Activated CD8-positive, alpha-beta memory T cell treated with anti-CD3 and anti-CD28 coated beads for 4 hours (primary cell): Measurements from ENCODE around the gene UCN3.

Source experiments
- DNase-seq, 2 donors: peaks; one replicate each; pipeline ENCODE4 v3.0.0-alpha.2; 2020; ENCODE audit warnings: low read depth in 2 of 2

UCN3 gene, protein sequence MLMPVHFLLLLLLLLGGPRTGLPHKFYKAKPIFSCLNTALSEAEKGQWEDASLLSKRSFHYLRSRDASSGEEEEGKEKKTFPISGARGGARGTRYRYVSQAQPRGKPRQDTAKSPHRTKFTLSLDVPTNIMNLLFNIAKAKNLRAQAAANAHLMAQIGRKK

DNA sequence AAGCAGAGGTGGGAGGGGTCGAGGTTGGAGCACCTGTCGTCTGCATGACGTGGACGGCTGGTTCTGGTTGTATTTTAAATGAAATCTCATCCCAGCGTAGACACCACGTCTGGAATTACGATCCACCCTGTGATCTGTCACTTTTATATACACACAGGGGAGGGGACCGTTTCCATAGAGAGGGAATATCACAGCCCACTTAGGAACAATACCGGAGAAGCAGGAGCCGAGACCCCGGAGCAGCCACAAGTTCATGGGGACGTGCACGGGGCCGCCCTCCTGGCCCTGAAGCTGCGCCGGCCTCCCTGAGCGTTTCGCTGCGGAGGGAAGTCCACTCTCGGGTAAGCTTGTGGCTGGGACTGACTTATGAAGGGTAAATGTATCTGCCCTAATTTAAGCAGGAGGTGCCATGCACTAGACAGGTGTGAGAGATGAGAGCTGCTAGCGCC, at the start of gene UCN3:
Gene UCN3, plus strand, starts transcription at position 77 of the 449 bp plus-strand sequence. CDS start 8,755 bp downstream, outside the sequence.
- no peak for DNase-seq

DNA sequence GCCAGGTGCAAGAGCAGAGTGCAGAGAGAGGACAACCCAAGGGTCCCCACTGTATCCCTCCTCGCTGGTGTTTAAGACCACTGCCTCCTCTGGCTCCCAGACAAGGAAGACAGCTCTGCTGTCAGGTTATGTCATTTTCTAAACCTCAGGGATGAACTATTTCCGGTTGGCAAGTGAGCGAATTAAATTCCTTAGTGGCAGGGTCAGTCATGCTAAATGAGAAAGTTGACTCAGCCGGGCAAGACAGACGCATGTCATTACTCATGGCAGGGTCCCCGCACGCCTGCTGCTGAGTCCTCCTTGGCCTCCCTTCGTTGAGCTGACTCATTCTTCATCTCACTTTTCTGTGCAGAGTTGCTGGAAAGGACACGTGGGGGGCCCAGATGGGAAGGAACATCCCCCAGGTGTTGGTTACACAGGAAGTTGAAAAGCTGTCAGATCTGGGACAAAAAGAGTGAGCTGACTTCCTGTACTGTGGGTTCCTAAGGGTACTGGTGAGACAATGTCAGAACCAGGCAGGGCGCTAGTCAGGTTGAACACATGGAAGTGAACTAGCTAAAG, 47.1 kb upstream of the UCN3 start:
- DNase-seq = peak; percentile 28 to 71

GRCh38 chr10:5318148-5318547, 46.6 kb upstream of the UCN3 start:
- DNase-seq = no peak

- no peak for DNase-seq
Observed at GRCh38 chr10:5319863-5320262, 44.9 kb upstream of the UCN3 start.

- DNase-seq = no peak
Observed at GRCh38 chr10:5321273-5321672, 43.5 kb upstream of the UCN3 start.

DNA sequence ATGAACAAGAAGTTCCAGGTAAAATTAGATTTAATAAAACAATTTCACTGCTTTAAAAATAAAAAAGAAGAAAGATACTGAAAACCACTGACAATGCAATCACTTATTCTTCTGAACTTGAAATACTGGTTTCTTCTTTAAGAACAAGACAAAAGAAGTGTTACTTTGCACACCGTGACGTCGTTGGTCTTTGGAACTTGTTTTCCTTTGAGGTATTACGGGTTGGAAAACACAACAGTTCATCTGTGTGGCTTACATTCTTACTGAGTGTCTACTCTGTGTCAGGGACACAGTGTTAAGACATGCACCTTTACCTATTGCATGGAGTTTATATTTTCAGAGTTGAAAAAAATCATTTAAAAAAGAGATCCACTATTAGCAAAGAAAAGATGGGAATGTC, 41.3 kb upstream of the UCN3 start:
- DNase-seq = no peak

DNA sequence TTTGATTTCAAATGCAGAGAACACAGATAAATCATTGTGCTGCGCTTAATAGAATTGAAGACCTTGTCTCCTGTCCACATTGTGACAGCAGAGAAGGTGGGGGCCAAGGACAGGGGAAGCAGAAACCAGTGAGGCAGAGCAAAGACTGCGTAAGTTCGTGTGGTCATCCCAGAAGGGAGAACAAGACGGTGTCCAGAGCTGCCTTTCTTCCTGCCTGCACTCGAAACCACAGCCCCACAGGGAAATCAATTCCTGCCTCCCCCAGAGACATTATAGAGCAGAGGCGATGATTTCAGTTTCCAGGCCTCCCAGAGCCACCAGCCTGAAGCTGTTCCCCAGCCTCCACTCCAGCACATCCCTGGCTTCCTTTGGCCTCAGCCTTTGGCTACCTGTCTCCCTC, 39.7 kb upstream of the UCN3 start:
- DNase-seq = no peak

- no peak for DNase-seq
Observed at GRCh38 chr10:5334196-5334880, 30.4 kb upstream of the UCN3 start.

GRCh38 chr10:5338010-5338409, 26.8 kb upstream of the UCN3 start:
- DNase-seq = no peak

DNA sequence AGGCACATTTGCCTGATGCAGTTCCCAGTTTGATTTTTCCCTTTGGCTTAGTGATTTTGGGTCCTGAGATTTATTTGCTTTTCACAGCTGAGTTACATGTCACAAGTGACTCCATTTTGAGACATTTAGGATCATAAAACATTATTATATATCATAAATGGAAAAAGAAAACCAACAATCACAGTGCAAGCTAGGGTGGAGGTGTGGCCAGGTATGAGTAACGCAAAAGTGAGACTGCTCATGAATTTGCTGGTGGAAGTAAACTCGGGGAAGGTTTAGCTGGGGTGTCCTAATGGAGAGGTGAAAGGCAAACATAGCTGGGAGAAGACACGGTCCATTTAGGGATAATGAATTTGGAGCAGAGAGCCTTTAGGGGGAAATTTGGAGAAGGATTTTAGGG, 21.7 kb upstream of the UCN3 start:
- no peak for DNase-seq

DNA sequence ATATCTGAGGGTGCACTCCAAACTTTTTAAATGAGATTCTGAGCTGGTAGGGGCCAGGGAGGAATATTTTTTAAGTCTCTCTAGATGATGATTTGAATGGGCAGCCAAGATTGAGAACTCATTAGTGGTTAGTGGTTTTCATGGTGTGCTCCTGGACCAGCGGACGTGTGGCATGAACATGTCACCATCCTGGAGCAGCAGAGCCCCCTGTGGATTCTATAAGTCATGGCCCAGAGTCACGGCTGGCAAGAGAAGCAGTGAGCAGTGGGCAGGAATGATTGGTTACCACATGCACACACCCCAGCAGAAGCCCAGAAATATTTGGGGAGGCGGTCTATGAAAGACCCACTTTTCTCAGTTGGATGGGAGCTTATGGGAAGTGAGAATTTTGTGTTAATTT, 21.2 kb upstream of the UCN3 start:
- no peak for DNase-seq

DNA sequence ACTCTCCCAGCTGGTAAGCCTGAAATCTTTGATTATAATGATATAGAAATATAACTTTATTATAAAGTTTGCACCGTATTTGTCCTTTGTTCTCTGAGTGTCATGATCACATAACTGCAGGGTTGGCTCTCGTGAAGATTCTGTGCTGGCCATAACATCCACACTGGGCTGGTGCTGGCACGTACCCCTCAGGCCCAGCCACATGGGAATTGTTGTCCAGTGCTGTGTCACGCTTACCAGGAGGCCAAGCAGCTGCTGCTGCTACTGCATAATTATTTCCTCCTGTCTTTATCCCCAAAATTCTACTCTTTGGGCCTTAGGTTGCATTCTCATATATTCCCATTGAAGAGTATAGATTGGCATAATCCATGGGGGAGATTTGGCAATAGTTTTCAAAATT, 20.8 kb upstream of the UCN3 start:
- DNase-seq = no peak

DNA sequence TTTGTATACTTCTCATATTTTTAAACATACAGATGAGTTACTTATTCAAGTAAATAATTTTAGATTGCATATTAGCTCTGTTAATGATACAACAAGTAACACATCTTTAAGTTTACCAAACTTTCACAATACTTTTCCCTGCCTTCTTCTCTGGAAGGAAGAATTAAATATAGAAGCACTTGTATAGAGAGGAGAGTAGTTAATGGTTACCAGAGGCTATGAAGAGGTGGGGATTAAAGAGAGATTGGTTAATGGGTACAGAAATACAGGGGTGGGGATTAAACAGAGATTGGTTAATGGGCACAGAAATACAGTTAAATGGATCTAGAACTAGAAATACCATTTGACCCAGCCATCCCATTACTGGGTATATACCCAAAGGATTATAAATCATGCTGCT, 20.0 kb upstream of the UCN3 start:
- DNase-seq = no peak

DNA sequence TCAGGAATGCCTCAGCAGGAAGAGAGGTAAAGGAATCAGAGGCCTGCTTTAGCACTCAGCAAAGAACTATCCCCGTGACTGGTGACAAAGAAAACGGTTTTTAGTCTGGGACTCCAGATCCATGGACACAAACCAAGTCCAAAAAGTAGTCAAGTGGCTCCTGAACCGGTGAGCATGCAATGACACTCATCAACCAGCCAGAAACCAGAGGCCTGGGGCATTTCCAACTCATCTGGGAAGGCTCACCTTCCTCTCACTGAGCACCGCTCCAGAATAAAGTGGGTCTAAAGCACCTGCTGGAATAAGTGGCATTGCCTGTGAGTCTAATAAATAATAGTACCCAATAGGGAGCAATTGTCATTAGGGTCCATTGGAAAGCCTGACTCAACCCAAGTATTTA, 17.9 kb upstream of the UCN3 start:
- no peak for DNase-seq

- DNase-seq = no peak
Observed at GRCh38 chr10:5349362-5349761, 15.4 kb upstream of the UCN3 start.

DNA sequence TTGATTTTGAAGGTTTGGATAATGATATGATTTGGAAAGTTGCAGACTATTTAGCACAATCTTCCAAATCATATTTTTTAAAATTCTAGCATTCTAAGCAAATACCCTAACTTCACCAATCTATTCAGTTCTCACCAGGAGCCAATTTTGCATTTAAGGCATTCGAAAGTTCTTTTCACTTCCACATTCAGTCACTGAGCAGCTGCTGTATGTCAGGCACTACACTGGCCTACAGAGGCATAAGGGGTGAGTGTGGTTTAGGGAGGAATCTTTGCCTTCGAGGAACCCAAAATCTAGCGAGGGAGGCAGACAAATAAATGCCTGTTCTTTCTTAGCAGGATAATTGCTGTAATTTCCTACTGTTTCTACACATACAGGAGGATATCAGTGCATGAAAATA, 10.7 kb upstream of the UCN3 start:
- no peak for DNase-seq

DNA sequence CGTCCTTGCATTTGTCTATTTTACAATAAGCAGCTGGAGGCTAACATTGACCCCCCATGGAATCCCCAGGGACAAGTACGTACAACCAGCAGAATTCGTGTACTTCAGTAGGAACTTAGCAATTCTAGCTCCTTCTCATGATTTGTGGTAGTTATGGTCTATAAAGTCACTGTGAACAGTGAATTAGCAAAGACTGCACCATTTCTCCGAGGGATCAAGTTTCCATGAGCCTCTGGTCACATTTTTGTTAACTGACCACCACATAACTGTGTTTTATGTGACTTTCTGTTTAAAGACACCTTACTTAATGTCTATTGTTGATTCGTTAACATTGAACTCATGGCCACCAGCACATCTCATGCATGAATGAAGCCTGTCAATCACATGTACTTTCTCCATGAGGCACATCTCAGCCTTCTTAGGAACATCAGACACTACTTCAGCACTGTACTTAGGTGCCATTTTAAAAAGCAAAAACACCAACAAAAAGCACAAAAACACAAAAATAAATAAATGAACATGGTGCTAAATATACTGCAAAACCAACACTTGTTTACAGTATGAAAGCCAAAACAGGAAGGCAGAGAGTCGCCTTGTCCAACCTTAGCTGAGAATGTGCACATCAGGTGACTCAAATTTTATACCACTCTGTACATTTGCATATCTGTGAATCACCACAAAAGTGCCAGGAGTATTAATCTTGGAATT, 9.0 kb upstream of the UCN3 start:
- no peak for DNase-seq

GRCh38 chr10:5356302-5356763, 8.4 kb upstream of the UCN3 start:
- no peak for DNase-seq

- DNase-seq = no peak
Observed at GRCh38 chr10:5360318-5360915, 4.3 kb upstream of the UCN3 start.

- no peak for DNase-seq
Observed at GRCh38 chr10:5361966-5362365, 2.8 kb upstream of the UCN3 start.

GRCh38 chr10:5362873-5363272, 1.9 kb upstream of the UCN3 start:
- DNase-seq = no peak

- no peak for DNase-seq
Observed at GRCh38 chr10:5364374-5364773, 392 bp upstream of the UCN3 start.
